Stimulated activated CD4-positive, alpha-beta T cell treated with anti-CD3 and anti-CD28 coated beads, Interleukin-15, amount 100 ng/mL, for 24 hours (primary cell): ENCODE data around the gene CPT2.
"Not testable (repeated sequence)": the region's sequence is repeated elsewhere in the genome, so short reads cannot be mapped to it uniquely, and the experiment has no call there.

Experiments
- DNase-seq: peaks from one replicate; pipeline ENCODE4 v3.0.0-alpha.2; 2020

CPT2 gene

DNA sequence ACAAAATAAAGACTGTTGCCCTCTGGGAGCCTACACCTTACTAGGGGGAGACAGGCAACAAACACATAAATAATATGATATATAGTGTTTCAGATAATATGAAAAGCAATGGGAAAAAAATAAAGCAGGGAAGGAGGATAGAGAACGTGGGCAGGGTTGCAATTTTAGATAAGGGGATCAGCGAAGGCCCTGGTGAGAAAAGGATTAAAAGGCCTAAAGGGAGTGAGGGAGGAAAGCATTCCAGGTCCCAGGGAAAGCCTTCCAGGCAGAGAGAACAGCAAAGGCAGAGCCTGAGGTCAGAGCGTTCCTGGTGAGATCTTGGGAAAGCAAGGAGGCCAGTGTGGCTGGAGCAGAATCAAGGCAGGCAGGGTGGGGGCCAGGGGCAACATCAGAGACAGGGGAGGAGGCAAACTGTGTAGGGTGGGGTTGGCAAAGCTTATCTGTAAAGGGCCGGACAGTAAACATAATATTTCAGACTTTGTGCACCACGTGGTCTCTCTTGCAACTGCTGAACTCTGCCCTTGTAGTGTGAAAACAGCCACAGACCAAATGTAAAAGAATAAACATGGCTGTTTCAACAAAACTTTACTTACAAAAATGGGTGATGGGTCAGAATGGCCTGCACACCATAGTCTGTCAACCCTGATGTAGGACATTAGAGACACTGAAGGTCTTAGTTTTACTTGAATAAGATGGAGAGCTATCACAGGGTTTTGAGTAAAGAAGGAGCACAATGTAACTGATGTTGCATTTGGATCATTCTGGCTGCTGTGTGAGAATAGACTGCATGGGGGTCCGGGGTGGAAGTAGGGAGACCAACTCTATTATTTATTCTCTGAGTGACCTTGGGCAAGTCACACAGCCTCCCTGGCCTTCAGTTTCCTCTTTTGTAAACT, 13.3 kb upstream of the CPT2 start:
- DNase-seq, result no peak

DNA sequence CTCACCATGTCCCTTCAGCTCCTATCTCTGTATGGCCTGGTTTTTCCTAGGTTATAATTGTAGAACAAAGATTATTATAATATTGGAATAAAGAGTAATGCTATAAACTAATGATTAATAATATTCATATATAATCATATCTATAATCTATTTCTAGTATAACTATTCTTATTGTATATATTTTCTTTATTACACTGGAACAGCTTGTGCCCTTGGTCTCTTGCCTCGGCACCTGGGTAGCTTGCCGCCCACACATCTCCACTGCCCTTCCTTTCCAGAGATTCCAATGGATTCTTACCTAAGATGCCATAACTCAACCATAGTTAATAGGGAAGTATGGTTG, 10.7 kb upstream of the CPT2 start:
- not testable (repeated sequence) for DNase-seq

DNA sequence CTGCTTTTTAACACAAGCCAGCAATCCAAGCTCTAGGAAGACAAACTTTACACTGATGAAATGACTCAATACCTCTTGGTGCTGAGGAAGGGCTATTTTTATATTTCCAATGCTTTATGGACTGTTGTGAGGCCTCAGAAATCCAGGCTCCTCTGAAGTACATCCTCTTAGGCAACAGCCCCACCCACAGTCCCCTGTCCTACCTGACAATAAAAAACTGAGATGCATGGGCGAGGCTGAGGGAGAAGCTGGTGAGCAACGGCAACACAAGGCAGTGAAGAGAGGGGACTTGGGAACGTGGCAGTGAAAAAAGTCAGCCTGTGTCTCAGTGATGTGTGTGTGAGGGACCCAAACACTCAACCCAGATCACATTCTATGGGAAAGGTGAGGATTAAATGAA, 10.1 kb upstream of the CPT2 start:
- DNase-seq, result no peak

DNA sequence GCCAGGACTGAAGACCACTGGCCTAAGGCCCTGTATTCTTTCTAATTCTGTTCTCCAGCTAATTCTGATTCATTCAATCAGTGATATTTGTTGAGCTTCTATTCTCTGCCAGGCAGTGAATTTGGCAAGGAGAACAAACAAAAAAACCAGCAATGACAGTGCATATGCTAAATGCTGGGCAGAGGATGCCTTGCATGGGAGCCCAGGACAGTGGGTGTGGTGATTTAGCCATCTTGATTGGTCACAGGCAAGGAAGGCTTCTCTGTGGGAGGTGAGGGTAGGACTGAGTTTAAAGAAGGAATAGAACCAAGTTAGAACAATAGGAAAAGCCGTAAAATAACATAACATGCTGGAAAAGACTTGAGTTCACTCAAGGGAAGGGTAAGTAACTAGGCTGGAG, 9.2 kb upstream of the CPT2 start:
- DNase-seq, result no peak

DNA sequence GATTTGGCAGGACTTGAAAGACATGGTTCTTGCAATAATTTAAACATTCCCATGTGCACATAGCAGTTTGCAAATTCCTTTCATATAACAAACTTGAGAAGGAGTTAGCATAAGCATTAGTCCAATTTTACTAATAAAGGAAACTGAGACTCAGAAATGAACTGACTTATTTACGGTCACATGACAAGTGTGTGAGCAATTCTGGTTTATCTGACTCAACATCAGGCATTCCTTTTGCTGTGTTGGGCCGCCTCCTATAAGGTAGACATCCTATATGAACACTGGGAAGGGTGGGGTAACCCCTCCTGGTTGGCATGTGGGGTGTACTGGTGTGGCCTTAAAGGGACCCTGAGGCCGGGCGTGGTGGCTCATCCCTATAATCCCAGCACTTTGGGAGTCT, 8.5 kb upstream of the CPT2 start:
- DNase-seq, result no peak

DNA sequence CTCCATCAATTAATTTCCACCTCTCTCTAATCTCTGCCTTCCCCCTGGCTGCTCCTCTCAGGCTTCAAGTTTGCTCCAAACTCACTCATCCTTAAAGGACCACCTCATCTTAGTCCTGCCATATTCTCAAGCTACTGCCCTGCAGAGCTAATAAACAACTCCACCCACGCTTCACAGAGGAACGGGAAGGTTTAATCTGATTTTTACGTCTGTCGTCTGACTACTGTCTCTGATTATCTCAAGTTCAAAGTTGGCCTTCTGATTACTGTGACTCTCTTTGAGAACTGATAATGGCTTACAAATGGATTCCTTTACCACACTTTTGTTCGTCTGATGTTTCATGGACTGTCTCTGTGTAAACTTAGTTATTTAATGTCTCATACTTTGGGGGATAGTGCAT, 7.6 kb upstream of the CPT2 start:
- DNase-seq, result no peak

DNA sequence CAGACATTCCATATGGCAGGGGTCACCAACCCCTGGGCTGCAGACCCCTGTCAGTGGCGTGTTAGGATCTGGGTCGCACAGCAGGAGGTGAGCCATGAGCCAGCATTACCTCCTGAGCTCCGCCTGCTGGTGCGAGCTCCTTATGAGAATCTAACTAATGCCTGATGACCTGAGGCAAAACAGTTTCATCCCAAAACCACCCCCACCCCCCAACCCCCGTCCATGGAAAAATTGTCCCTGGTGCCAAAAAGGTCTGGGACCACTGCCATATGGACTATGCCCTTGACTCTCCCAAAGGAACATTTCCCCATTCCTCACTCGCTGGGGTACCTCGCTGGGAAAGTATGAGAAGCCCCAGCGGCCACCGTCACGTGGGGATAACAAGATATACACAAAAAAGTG, 6.4 kb upstream of the CPT2 start:
- no peak for DNase-seq

DNA sequence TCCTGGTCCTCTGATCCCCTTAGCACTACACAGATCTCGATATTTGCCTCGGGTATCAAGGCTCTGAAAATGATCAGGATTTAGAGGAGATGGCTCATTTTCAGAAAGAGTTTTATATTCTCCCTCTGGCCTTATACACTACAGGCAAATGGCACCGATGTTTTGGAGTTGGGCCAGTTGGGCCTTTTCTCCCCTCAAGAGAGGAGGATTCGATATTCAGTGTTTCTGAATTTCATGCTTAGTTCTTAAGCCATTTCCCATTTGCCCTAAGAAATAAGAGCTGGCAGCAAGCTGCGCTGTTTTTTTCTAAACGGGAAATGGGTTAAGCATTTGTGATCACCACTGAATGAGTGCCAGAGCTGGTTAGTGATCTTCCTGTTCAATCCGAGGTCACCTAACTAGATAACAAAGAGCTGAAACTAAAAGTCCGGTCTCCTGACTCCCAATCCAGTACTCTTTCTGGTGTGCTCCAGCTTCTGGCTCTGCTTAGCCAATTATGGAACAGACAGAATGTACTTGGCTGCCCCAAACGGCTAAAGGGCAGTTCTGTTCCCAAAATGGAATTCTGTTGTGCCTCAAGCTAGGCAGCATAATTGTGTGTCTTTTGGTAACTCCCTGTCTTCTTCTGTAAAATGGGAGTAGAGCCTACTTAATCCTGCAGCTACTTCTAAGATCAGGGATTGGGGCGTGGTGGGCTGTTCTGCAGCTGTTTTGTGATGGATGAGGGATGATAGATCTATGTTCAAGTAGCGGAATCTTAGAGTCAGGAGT, 1.2 kb upstream of the CPT2 start:
- DNase-seq, result no peak

DNA sequence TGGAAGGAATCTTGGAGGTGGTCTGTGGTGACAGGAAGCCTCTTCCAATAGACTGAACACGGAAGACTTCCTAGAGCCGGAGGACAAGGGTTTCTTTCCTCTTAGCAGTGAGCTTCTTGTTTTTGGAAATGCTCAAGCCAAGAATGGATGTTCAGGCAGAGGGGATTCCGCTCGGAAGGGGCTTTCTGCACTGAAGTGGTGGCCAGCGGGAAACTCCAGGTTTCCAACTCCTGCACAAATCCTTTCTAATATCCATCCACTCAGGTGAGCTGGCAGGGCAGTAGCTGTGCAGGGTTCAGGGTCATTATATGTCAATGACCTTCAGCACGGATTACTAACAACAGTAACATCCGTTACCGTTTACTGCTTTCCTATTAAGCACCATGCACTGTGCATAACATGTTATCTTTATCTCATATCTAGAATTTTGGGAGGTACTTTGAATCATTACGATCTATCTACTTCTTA, 573 bp upstream of the CPT2 start:
- no peak for DNase-seq

DNA sequence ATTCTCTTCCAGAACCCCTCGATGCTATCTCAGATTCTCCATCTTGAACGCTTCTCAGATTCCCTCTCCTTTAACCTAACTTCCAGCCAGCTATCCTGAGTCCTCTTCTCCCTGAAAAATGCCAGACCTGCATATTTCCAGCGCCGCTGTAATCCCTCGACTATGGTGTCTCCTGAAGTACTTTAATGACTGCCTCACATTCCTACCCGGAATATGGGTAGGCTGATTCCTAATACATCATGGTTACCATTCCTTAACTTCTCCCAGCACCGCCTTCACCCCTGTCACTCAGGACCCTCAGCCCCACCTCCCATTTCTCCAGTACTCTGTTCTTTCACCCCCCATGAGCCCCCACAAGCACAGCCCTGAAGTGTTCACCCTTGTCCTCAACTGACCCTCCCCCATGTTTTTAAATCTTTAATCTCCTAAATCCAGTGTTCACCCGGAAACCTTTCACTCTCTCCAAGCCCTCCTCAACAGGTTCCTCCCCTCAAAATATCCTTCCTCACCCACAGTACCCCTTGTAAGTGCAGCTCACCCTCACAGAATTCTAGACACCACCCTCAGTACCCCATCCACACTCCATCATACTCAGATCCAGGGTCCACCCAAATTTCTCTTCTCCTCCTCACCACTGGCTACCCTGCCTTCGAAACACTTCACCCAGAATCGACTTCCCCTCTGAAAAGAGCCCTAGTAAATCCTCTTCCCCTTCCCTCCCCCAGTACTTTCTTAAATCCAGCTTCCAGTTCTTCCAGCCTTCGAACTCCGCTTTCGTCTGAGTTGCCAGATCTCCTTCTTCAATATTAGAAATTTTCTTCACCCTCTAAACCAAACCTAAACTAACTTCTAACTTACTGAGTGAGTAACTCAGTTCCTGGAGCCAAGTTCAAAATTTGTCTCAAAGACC, 922 bp downstream of the CPT2 start:
- no peak for DNase-seq

DNA sequence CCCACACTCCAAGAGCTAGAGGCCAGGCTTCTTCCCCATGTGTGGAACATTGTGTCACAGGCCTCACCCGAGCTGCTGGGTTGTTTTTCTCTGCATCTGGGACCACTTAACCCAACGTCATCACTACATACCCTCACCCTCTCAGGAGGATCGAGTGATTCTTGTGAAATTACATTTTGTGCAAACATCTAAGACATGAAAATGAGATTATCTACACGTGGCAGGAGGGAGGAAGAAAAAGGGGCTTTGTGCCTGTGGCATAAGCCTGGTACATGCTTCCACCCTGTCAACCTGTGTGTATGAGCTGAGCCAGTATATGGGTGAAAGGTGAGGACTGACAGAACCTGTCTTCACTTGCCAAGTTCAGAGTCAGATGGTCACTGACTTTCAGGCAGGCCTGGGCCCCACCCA, 1.6 kb downstream of the CPT2 start:
- DNase-seq, result no peak

DNA sequence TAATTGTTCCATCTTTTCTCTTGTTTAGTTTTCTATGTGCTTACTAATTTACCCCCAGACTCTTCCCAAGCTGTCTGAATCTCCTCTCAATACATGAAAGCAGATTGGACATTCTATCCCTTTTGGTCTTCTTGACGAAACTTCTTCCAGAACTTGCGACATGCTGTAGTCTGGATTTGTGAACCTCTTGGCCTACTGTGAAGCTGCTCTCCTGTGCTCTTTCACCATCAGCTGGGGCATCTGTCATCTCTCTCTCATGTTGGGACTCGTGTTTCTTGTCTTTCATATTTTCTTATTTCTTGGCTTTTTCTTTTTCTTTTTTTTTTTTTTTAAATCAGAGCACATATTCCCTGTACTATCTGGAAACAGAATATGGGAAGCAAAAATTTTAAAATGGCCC, 6.8 kb downstream of the CPT2 start:
- no peak for DNase-seq

DNA sequence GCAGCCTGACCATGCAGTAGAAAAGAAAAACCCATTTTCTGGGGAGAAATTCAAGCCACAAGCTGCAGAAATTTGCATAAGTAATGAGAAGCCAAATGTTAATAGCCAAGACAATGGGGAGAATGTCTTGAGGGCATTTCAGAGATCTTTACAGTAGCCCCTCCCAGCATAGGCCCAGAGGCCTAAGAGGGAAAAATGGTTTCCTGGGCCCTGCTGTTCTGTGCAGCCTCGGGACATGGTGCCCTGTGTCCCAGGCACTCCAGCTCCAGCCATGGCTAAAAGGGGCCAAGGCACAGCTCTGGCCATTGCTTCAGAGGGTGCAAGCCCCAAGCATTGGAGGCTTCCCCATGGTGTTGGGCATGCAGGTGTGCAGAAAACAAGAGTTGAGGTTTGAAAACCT, 8.9 kb downstream of the CPT2 start:
- not testable (repeated sequence) for DNase-seq

DNA sequence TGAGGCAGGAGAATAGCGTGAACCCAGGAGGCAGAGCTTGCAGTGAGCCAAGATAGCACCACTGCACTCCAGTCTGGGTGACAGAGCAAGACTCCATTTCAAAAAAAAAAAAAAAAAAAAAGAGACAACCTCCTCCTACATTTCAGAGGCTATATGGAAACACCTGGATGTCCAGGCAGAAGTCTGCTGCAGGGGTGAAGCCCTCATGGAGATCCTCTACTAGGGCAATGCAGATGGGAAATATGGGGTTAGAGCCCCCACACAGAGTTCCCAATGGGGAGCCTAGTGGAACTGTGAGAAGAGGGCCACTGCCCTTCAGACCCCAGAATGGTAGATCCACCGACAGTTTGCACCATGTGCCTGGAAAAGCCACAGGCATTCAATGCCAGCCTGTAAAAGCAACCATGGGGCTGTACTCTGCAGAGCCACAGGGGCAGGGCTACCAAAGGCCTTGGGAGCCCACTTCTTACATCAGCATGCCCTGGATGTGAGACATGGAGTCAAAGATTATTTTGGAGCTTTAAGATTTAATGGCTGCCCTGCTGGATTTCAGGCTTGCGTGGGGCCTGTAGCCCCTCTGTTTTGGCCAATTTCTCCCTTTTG, 9.6 kb downstream of the CPT2 start:
- not testable (repeated sequence) for DNase-seq

DNA sequence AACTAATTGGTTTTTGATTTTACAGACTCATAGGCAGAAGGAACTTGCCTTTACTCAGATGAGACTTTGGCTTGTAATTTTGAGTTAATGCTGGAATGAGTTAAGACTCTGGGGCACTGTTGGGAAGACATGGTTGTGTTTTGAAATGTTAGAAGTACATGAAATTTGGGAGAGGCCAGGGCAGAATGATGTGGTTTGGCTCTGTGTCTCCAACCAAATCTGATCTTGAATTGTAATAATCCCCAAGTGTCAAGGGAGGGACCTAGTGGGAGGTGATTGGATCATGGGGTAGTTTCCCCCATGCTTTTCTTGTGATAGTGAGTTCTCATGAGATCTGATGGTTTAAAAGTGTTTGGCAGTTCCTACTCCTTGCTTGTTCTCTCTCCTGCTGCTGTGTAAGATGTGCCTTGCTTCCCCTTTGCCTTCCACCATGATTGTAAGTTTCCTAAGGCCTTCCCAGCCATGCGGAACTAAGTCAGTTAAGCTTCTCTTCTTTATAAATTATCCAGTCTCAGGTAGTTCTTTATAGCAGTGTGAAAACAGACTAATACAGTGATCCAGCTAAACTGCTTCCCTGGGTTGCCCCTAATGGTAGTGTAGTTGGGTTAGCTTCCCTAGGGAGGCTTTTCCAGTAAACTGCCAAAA, 10.2 kb downstream of the CPT2 start:
- no peak for DNase-seq

DNA sequence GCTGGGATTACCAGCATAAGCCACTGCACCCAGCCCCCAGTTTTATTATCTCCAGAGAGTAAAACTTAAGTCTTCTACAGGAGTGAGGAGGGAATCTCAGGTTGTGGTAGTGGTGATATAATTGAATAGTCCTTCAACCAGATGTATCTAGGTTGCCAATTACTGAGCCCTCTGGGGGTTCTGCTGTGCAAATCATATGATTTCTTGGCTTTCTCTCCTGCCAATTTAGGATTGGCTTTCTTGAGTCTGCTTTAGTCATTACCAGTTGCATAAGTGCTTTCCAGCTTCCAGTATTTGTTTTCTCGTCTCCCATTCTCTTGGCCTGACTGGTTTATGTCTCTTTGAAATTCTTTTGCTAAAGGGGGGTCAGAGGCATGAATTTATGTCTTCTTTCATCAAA, 11.1 kb downstream of the CPT2 start:
- no peak for DNase-seq

DNA sequence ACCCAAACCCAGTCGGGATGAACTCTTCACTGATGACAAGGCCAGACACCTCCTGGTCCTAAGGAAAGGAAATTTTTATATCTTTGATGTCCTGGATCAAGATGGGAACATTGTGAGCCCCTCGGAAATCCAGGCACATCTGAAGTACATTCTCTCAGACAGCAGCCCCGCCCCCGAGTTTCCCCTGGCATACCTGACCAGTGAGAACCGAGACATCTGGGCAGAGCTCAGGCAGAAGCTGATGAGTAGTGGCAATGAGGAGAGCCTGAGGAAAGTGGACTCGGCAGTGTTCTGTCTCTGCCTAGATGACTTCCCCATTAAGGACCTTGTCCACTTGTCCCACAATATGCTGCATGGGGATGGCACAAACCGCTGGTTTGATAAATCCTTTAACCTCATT, 13.7 kb downstream of the CPT2 start:
- no peak for DNase-seq

DNA sequence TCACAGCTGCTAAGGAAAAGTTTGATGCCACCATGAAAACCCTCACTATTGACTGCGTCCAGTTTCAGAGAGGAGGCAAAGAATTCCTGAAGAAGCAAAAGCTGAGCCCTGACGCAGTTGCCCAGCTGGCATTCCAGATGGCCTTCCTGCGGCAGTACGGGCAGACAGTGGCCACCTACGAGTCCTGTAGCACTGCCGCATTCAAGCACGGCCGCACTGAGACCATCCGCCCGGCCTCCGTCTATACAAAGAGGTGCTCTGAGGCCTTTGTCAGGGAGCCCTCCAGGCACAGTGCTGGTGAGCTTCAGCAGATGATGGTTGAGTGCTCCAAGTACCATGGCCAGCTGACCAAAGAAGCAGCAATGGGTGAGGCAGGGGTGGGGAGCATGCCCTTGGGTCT, 14.3 kb downstream of the CPT2 start:
- no peak for DNase-seq

DNA sequence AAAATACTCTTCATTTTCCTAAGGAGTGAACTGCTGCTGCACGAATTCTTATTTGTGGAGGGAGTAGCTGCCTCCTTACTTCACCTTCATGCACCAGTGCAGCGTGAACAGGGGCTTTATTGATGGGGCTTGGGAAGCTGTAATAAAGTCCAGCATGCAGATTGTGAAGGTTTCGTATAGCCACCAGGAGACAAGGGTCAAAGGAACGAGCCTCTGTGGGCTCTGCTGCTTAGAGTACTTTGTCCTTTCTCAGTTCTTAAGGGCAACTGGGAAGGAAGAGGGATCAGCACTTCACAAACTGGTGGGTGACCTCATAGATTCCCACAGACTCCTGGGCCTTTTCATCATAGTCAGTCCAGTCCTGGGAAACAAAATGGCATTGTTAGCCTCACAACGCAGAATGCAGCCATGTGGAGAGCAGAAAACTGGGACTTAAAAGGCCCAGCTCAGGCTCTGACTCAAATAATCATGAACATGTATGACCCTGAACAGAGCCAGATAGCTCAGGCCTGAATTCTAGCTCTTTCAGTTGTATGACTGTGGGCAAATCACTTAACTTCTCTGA, 17.8 kb downstream of the CPT2 start:
- DNase-seq, result no peak

DNA sequence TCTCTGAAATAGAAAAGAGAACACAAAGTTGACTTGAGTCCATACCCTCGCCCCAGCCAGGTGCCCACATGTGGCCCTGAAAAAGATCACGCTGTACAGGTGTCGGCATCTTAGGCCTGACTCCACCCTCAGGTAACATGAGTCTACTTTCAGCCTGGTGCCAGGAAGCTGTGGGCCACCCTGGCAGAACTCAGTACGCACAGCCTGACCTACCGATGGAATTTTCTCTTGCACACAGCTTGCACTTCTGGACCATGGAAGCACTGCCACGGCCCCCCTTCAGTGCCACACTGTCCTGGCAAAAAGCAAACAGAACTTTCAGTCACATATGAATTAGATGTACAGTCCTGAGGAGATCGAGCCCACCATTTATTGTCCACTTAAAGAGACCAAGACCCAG, 21.6 kb downstream of the CPT2 start:
- DNase-seq, result no peak

DNA sequence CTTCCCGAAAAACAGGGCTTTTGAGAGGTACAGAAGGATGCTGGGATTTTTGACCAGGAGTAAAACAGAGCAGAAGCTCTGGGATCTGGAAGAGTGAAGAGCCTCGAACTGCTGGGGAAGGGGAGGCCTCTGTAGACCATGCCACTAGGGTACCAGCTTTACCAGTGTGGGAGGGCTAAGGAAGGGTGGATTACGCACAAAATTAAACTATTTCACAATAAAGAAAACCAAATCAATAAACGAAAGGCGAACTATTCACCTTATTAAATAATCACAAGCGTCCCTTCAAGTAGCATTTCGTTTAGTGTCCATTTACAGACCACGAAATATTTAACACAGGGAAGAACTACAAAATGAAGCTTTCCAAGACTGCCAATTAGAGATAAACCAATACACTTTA, 23.1 kb downstream of the CPT2 start:
- no peak for DNase-seq
